Heart left ventricle (tissue), 16 donors: ENCODE results near the gene CIAO3. TPM values are rescaled to one million over a fixed set of nuclear protein-coding genes. Genes with fewer than 3 reads are reported as not detected.

Experiments used
- ATAC-seq, 4 donors: fragments of 200-7000 bp; cut with Tn5 transposase; one replicate each; pipeline ENCODE4 v1.9.1; 2020 to 2022; ENCODE audit warnings: moderate library complexity in 4 of 4, mild to moderate bottlenecking in 3 of 4, moderate number of reproducible peaks in 1 of 4
- DNase-seq, 5 donors: peaks; one replicate each; pipeline ENCODE4 v3.0.0-alpha.2; 2020
- H3K27ac ChIP-seq, 12 donors: fragments of 200-600 bp; sonication (generic) in 4 of 12; one replicate each; pipeline versions ENCODE4 v1.5.0 to v1.8.0; 2016 to 2022; ENCODE audit warnings: mild to moderate bottlenecking in 2 of 12
- H3K27me3 ChIP-seq, 9 donors: fragments of 200-600 bp; sonication (generic) in 2 of 9; one replicate each; pipeline versions ENCODE4 v1.5.1 to v1.8.0; 2016 to 2022; ENCODE audit warnings: mild to moderate bottlenecking in 3 of 9
- H3K36me3 ChIP-seq, 9 donors: fragments of 200-600 bp; sonication (generic) in 2 of 9; one replicate each; pipeline versions ENCODE4 v1.5.0 to v1.8.0; 2018 to 2022; ENCODE audit warnings: mild to moderate bottlenecking in 2 of 9
- H3K4me1 ChIP-seq, 12 donors: fragments of 200-600 bp; sonication (generic) in 4 of 12; one replicate each; pipeline versions ENCODE4 v1.5.0 to v1.8.0; 2016 to 2022; ENCODE audit warnings: mild to moderate bottlenecking in 3 of 12
- H3K4me3 ChIP-seq, 12 donors: fragments of 200-600 bp; sonication (generic) in 4 of 12; one replicate each; pipeline versions ENCODE4 v1.5.0 to v1.8.0; 2017 to 2022; ENCODE audit warnings: mild to moderate bottlenecking in 9 of 12, moderate library complexity in 4 of 12
- H3K9me3 ChIP-seq, 12 donors: fragments of 200-600 bp; sonication (generic) in 4 of 12; one replicate each; pipeline versions ENCODE4 v1.5.0 to v1.8.0; 2016 to 2022; ENCODE audit warnings: mild to moderate bottlenecking in 1 of 12
- POLR2A ChIP-seq, 2 donors: fragments of 450-650 bp; IDR thresholded peaks; one replicate each; pipeline ENCODE4 v1.6.1; 2017; ENCODE audit warnings: antibody characterized with exemption in 2 of 2, mild to moderate bottlenecking in 2 of 2, moderate library complexity in 2 of 2
- WGBS, 4 donors: extraction: QIAGEN DNeasy Blood & Tissue Kit in 2 of 4; methylation state at CpG; one replicate each; pipeline versions ENCODE4 v1.1.5 to v1.1.7; 2013 to 2018; 5-methylcytosine and 5-hydroxymethylcytosine counted together
- intact Hi-C, 10 donors: fragments of 100-400 bp; cut with DNase I; formaldehyde crosslinking; loops; one replicate each; pipeline versions ENCODE4 v1.11.1 to v1.14.2; 2022
- polyA plus RNA-seq, 2 donors: library from polyadenylated mRNA; stranded (reverse); fragments of 200-250 nt; gene quantifications; one replicate each; pipeline ENCODE4 v1.2.3, GENCODE V29; 2013
- total RNA-seq, 9 donors: library from RNA; depleted of rRNA in 2 of 9; stranded (reverse); fragments of >200 nt in 2 of 9; fragmentation: NEBNext Ultra II Directional in 3 of 9; extraction: Animal tissue kit (Norgen Biotek cat#: 25700) in 3 of 9; gene quantifications; one replicate each; pipeline versions ENCODE4 v1.1.0 to v1.2.4, GENCODE V29; 2016 to 2023
- TF ChIP-seq, protein P1 (sequence below), 12 donors: fragments of 200-600 bp; sonication (generic) in 4 of 12; IDR thresholded peaks; one replicate each; pipeline versions ENCODE4 v1.5.0 to v1.8.0; 2018 to 2022; ENCODE audit warnings: antibody characterized with exemption in 12 of 12, mild to moderate bottlenecking in 5 of 12
- donor health status: ischemic (EF 13 %, LVEDD 7.1; RV severe dilation, severe dysfunction).
- donor health status: healthy with polysubstance abuse.
- donor health status: DM: no; HTN: yes; CAD: no.
- donor health status: DM: no; HTN: no; CAD: no.
- donor health status: ischemic (EF 25% LVEDD 6.9; RV normal size, moderate dysfunction).
- donor health status: ischemic (EF 25% LVEDD 5.7; RV mildly dilated, moderate dysfunction).
- donor health status: healthy.
- donor health status: DM: yes; HTN: yes; CAD: no.
- donor health status: ischemic (EF 35%, LVEDD 5.7; RV mildly dilated, moderate dysfunction).
- donor health status: nonischemic (EF 11% LVEDD 7.7; RV severe dilation, severe dysfunction).
- donor health status: DM: yes; HTN: yes; CAD: no.
- donor health status: PGD.
- donor health status: ischemic (EF 29% LVEDD 5.4; RV normal size, mild dysfunction).
- donor health status: nonischemic (EF 23%, LVEDD 6.1; RV moderate dilation, normal function).

CIAO3 gene
- total and polyA plus RNA-seq, 11 donors = 21.4 to 41.5 (median 28.2) TPM

DNA sequence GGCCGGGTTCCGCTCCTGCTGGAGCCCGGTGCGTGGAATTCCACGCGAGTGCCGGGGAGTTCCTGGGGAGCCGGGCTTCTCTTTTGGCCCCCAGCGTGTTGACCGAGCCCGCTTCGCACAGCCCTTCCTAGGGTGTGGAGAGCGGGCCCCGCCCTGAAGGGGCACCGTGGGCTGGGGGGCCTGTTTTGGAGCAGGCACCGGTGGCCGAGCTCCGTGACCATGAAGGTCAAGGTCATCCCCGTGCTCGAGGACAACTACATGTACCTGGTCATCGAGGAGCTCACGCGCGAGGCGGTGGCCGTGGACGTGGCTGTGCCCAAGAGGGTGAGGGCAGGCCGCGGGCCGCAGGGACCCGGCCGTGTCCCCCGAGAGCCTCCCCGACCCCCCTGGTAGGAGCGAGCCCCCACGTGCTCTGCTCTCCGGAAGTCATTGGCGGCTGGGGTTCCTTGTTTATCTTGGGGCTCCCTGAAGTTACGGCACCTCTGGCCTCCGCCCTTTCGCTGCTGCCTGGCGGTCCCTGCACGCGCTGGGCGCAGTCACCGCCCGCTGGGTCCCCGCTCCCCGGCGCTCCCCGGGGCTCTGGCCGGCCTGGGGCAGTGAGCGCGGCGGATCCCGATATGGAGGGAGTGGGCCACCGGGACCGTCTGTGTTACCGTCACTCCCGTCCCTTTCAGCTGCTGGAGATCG lies 13.4 kb downstream of the CIAO3 start:
- peak overlapping the region; percentile 38 to 65 (median 60) for H3K4me3 ChIP-seq
- 0 to 1% (median 1%) methylated on average over 23 to 61 of the region's 61 CpGs for WGBS, 4 donors
- H3K4me1 ChIP-seq = peaks cover 8 to 33% (median 22%) of the 10 kb centered on the region in 12 donors
- intact Hi-C loops = no loop called here
- H3K27ac ChIP-seq = peak overlapping the region in 7 of 12 donors; percentile 14 to 55 (median 27)
- TF ChIP-seq, protein P1, sequence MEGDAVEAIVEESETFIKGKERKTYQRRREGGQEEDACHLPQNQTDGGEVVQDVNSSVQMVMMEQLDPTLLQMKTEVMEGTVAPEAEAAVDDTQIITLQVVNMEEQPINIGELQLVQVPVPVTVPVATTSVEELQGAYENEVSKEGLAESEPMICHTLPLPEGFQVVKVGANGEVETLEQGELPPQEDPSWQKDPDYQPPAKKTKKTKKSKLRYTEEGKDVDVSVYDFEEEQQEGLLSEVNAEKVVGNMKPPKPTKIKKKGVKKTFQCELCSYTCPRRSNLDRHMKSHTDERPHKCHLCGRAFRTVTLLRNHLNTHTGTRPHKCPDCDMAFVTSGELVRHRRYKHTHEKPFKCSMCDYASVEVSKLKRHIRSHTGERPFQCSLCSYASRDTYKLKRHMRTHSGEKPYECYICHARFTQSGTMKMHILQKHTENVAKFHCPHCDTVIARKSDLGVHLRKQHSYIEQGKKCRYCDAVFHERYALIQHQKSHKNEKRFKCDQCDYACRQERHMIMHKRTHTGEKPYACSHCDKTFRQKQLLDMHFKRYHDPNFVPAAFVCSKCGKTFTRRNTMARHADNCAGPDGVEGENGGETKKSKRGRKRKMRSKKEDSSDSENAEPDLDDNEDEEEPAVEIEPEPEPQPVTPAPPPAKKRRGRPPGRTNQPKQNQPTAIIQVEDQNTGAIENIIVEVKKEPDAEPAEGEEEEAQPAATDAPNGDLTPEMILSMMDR (IDR thresholded peaks at IDR 0.05) = no peak
- no peak for TF ChIP-seq POLR2A (IDR thresholded peaks at IDR 0.05)
- ATAC-seq = peak in 2 of 4 donors; percentile 0 to 2
- H3K9me3 ChIP-seq = no peaks in the 10 kb centered on the region
- peaks cover 0 to 24% (median 0%) of the 10 kb centered on the region in 9 donors for H3K27me3 ChIP-seq
- peaks cover 0 to 24% (median 13%) of the 10 kb centered on the region in 9 donors for H3K36me3 ChIP-seq
- DNase-seq = peak in 1 of 5 donors; percentile 30

DNA sequence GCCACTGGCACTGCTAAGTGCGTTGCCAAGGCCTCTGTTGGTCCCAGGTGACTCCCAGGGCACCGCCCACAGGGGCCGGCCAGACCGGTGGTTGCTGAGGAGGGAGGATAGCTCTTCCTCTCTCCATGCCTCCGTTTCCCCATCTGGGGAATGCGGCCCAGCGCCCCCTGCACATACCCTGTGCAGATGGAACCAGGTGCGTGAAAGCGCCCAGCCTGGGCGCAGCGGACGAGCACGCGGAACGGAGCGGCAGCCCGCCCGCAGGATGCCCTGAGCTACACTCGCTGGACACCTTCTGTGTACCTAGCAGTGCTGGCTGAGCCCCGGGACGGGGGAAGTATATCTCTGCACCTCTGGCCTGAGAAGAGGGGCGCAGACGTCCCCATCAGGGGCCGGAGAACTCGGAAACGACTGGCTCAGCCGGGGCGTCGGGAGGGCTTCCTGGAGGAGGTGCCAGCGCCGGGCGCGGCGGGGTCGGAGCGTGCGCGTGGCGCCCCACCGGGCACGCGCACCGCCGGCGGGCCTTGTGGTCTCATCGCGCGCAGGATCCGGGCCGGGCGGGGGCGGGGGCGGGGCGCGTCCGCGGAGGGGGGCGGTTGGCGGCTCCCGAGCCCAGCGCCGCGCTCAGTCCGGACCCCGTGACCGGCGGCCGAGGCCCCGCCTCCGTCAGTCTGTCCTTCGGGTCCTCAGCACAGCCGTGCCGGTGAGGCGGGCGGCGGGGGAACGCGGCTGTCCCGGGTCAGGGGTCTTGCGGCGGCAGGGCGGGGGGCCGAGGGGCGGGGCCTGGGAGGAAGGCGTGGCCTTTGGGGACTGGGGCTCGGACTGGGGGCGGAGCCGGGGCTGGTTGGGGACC lies 14.1 kb downstream of the CIAO3 start, which contains the start of the genes CCDC78 and HAGHL:
CCDC78 (minus strand) TSS at position 6 of the 853 bp plus-strand sequence. CDS start 76 bp downstream, outside the sequence.
HAGHL (plus strand) TSS at position 669 of the 853 bp plus-strand sequence. CDS start 404 bp downstream, outside the sequence.
- Histone ChIP-seq H3K27ac (peak within 1 kb of the TSS in 7 of 12 donors; percentile 14 to 55 (median 27)), H3K4me1 (peaks cover 10 to 40% (median 26%) of the 10 kb centered on the region in 12 donors), H3K27me3 (peaks cover 0 to 24% (median 0%) of the 10 kb centered on the region in 9 donors), H3K36me3 (peaks cover 0 to 16% (median 6%) of the 10 kb centered on the region in 9 donors), H3K4me3 (peak within 1 kb of the TSS; percentile 38 to 65 (median 60)), H3K9me3 (no peaks in the 10 kb centered on the region)
- 2% methylated on average over 45 to 88 of the region's 88 CpGs; no CpG with 5 or more reads in 1 of the 4 donors for WGBS, 4 donors
- peak in 4 of 5 donors; percentile 55 to 81 (median 71) for DNase-seq
- TF ChIP-seq, protein P1 (IDR thresholded peaks at IDR 0.05) = no peak
- no peak for TF ChIP-seq POLR2A (IDR thresholded peaks at IDR 0.05)
- peak in 3 of 4 donors; percentile 10 to 44 (median 18) for ATAC-seq
- intact Hi-C loops = no loop called here

DNA sequence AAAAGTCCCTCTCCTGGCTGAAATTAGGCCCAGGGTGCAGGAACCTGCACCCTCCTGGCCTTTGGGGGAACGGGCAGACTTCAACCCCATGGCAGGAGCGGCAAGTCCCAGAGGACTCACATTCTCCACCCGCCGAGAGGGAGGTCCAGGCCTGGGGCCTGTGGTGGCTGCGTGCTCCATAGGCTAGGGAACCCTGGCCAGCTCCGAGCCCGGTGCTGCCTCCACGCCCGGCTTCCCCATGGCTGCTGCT lies 14.7 kb downstream of the CIAO3 start:
- H3K27ac ChIP-seq = no peak overlapping the region
- no peaks in the 10 kb centered on the region for H3K9me3 ChIP-seq
- DNase-seq (no peak), ATAC-seq (peak in 1 of 4 donors; percentile 6)
- WGBS, 4 donors = 10 to 17% (median 14%) methylated on average over 4 to 9 of the region's 9 CpGs
- peaks cover 0 to 24% (median 0%) of the 10 kb centered on the region in 9 donors for H3K27me3 ChIP-seq
- H3K4me1 ChIP-seq = peaks cover 12 to 46% (median 29%) of the 10 kb centered on the region in 12 donors
- TF ChIP-seq, protein P1 (IDR thresholded peaks at IDR 0.05) = no peak
- TF ChIP-seq POLR2A (IDR thresholded peaks at IDR 0.05) = no peak
- peak overlapping the region in 2 of 12 donors; percentile 63 to 65 for H3K4me3 ChIP-seq
- H3K36me3 ChIP-seq = peaks cover 0 to 11% (median under 1%) of the 10 kb centered on the region in 9 donors
- intact Hi-C loops = no loop called here
